Muscle of back (tissue), 11 donors: ENCODE measurements around the gene DNAH10. TPM values are rescaled to one million over a fixed set of nuclear protein-coding genes. Genes with fewer than 3 reads are reported as not detected.
"Not testable (repeated sequence)": the region's sequence is repeated elsewhere in the genome, so short reads cannot be mapped to it uniquely, and the experiment has no call there.

ENCODE experiments used
- DNase-seq, 3 donors: peaks; one replicate each; pipeline versions ENCODE4 v3.0.0 to v3.0.0-alpha.2; 2013
- polyA plus RNA-seq, 10 donors: library from polyadenylated mRNA; unstranded; fragments of 120-200 nt; gene quantifications; one replicate each; pipeline ENCODE4 v1.2.1, GENCODE V29; 2013; ENCODE audit not compliant: insufficient read length in 10 of 10

DNAH10 gene
- polyA plus RNA-seq, 10 donors = 0.76 to 8.6 (median 1.3) TPM

GRCh38 chr12:123907726-123908476, 145.8 kb downstream of the DNAH10 start:
- peak in 1 of 3 donors; percentile 61 for DNase-seq

GRCh38 chr12:123908884-123909725, 147.0 kb downstream of the DNAH10 start:
- peak in 2 of 3 donors; percentile 26 to 56 for DNase-seq

- DNase-seq = peak in 1 of 3 donors; percentile 33
Observed at GRCh38 chr12:123910057-123910456, 148.0 kb downstream of the DNAH10 start.

- DNase-seq = peak in 1 of 3 donors; percentile 52
Observed at GRCh38 chr12:123910761-123911193, 148.7 kb downstream of the DNAH10 start.

GRCh38 chr12:123911672-123912409, 149.7 kb downstream of the DNAH10 start:
- DNase-seq = not testable (repeated sequence)

- DNase-seq = peak in 1 of 3 donors; percentile 59
Observed at GRCh38 chr12:123912415-123913380, 150.6 kb downstream of the DNAH10 start.

- no peak for DNase-seq
Observed at GRCh38 chr12:123914726-123915333, 152.7 kb downstream of the DNAH10 start.

GRCh38 chr12:123916729-123917128, 154.6 kb downstream of the DNAH10 start:
- no peak for DNase-seq

GRCh38 chr12:123917337-123917850, 155.3 kb downstream of the DNAH10 start:
- DNase-seq = no peak

GRCh38 chr12:123919980-123920360, 157.9 kb downstream of the DNAH10 start:
- DNase-seq = no peak

- DNase-seq = no peak
Observed at GRCh38 chr12:123923038-123923437, 160.9 kb downstream of the DNAH10 start.

- DNase-seq = no peak
Observed at GRCh38 chr12:123923927-123924326, 161.8 kb downstream of the DNAH10 start.

- no peak for DNase-seq
Observed at GRCh38 chr12:123924539-123924938, 162.4 kb downstream of the DNAH10 start.

- DNase-seq = no peak
Observed at GRCh38 chr12:123928274-123928865, 166.3 kb downstream of the DNAH10 start.

GRCh38 chr12:123928897-123929296, 166.8 kb downstream of the DNAH10 start:
- no peak for DNase-seq

- no peak for DNase-seq
Observed at GRCh38 chr12:123929946-123930583, 168.0 kb downstream of the DNAH10 start.

GRCh38 chr12:123931686-123932321, 169.7 kb downstream of the DNAH10 start:
- no peak for DNase-seq

GRCh38 chr12:123933214-123933613, 171.1 kb downstream of the DNAH10 start:
- DNase-seq = no peak
